B cell (primary cell): ENCODE measurements around the gene FBLN7. TPM values are rescaled to one million over a fixed set of nuclear protein-coding genes. Genes with fewer than 3 reads are reported as not detected.

ENCODE experiments used
- ATAC-seq: fragments of 200-7000 bp; cut with Tn5 transposase; one replicate; pipeline ENCODE4 v1.10.0; 2021; ENCODE audit warnings: low read depth, mild to moderate bottlenecking, moderate number of reproducible peaks, moderate library complexity
- CTCF ChIA-PET: fragments of 350-600 bp; sonication (Branson Sonifier 250); formaldehyde crosslinking; loops from one replicate; lab custom pipeline; 2021; ENCODE audit warnings: antibody characterized with exemption, inconsistent platforms; lab: Charles Lee
- POLR2A ChIA-PET: fragments of 350-600 bp; sonication (Branson Sonifier 250); formaldehyde crosslinking; loops from one replicate; lab custom pipeline; 2021; ENCODE audit warnings: antibody characterized with exemption; lab: Charles Lee
- DNase-seq: peaks from one replicate; pipeline ENCODE4 v3.0.0; 2013
- H2AFZ ChIP-seq: 2 replicates; pipeline ENCODE4 v1.6.1; 2012; ENCODE audit warnings: mild to moderate bottlenecking, low read depth, low read length; ENCODE audit not compliant: insufficient read depth, poor library complexity, severe bottlenecking
- H3K27ac ChIP-seq, 2 donors: 1 replicate in 1 of 2; 2 replicates in 1 of 2; pipeline ENCODE4 v1.5.1; 2012 to 2013; ENCODE audit warnings: low read length in 2 of 2, mild to moderate bottlenecking in 2 of 2, moderate library complexity in 1 of 2
- H3K27me3 ChIP-seq, 4 experiments: fragments of 200-600 bp in 1 of 4; sonication (generic) in 1 of 4; replicated peaks in 1 of 4; 1 replicate in 2 of 4; 2 replicates in 2 of 4; pipeline versions ENCODE4 v1.6.1 to v1.7.0; 2013 to 2016; ENCODE audit warnings: low read length in 3 of 4, mild to moderate bottlenecking in 2 of 4, mixed read lengths in 1 of 4, moderate library complexity in 1 of 4; ENCODE audit not compliant: insufficient read depth in 4 of 4, control insufficient read depth in 3 of 4; ENCODE audit errors: control extremely low read depth in 1 of 4
- H3K36me3 ChIP-seq, 2 experiments: replicated peaks in 1 of 2; 1 replicate in 1 of 2; 2 replicates in 1 of 2; pipeline versions ENCODE4 v1.6.1 to v1.7.1; 2013; ENCODE audit warnings: low read length in 1 of 2; ENCODE audit not compliant: insufficient read depth in 2 of 2, control insufficient read depth in 1 of 2; ENCODE audit errors: control extremely low read depth in 1 of 2, extremely low read depth in 1 of 2
- H3K4me1 ChIP-seq, 2 donors: fragments of 200-600 bp in 1 of 2; sonication (generic) in 1 of 2; 1 replicate in 1 of 2; 2 replicates in 1 of 2; pipeline versions ENCODE4 v1.5.1 to v1.6.1; 2013 to 2017; ENCODE audit warnings: low read length in 2 of 2; ENCODE audit not compliant: control insufficient read depth in 2 of 2, insufficient read depth in 2 of 2
- H3K4me2 ChIP-seq: replicated peaks from 2 replicates; pipeline ENCODE3; 2012; ENCODE audit warnings: mild to moderate bottlenecking, low read depth, low read length; ENCODE audit not compliant: poor library complexity, severe bottlenecking
- H3K4me3 ChIP-seq, 5 experiments: fragments of 200-600 bp in 1 of 5; sonication (generic) in 1 of 5; 1 replicate in 3 of 5; 2 replicates in 2 of 5; pipeline versions ENCODE4 v1.5.1 to v1.7.0; 2011 to 2016; ENCODE audit warnings: low read length in 4 of 5, mild to moderate bottlenecking in 4 of 5, low read depth in 2 of 5, control low read depth in 1 of 5, moderate library complexity in 1 of 5; ENCODE audit not compliant: insufficient read depth in 1 of 5; ENCODE audit errors: control extremely low read depth in 1 of 5, extremely low read depth in 1 of 5
- H3K79me2 ChIP-seq: fragments of 200-600 bp; sonication (generic); one replicate; pipeline ENCODE4 v1.6.0; 2016; ENCODE audit warnings: low read length; ENCODE audit not compliant: control insufficient read depth, insufficient read depth
- H3K9ac ChIP-seq: fragments of 200-600 bp; sonication (generic); 2 replicates; pipeline ENCODE4 v1.6.1; 2017; ENCODE audit warnings: mild to moderate bottlenecking, low read length, moderate library complexity
- H3K9me3 ChIP-seq, 3 donors: one replicate each; pipeline versions ENCODE4 v1.6.1 to v1.7.1; 2013; ENCODE audit warnings: low read length in 2 of 3; ENCODE audit not compliant: control insufficient read depth in 2 of 3, insufficient read depth in 1 of 3; ENCODE audit errors: control extremely low read depth in 1 of 3
- H4K20me1 ChIP-seq: 2 replicates; pipeline ENCODE4 v1.6.0; 2012; ENCODE audit warnings: mild to moderate bottlenecking, low read length; ENCODE audit not compliant: insufficient read depth, control insufficient read depth, poor library complexity, severe bottlenecking
- H3K27ac Mint-ChIP-seq: one replicate; pipeline ENCODE4 v1.8.0; 2021; ENCODE audit warnings: mixed read lengths
- H3K27me3 Mint-ChIP-seq: one replicate; pipeline ENCODE4 v1.8.0; 2021; ENCODE audit warnings: mixed read lengths
- H3K4me1 Mint-ChIP-seq: one replicate; pipeline ENCODE4 v1.8.0; 2021; ENCODE audit warnings: mixed read lengths
- H3K4me3 Mint-ChIP-seq: one replicate; pipeline ENCODE4 v1.8.0; 2021; ENCODE audit warnings: mixed read lengths
- H3K9me3 Mint-ChIP-seq: one replicate; pipeline ENCODE4 v1.8.0; 2022; ENCODE audit warnings: mixed read lengths; ENCODE audit not compliant: insufficient read depth
- CTCF ChIP-seq: fragments of 200-600 bp; IDR thresholded peaks from one replicate; pipeline ENCODE4 v1.8.0; 2022; ENCODE audit warnings: antibody characterized with exemption, mild to moderate bottlenecking
- EZH2 ChIP-seq: IDR thresholded peaks from 2 replicates; pipeline ENCODE4 v1.6.1; 2012; ENCODE audit warnings: borderline replicate concordance, low read depth, mild to moderate bottlenecking, moderate library complexity, low read length; ENCODE audit not compliant: insufficient read depth, poor library complexity, severe bottlenecking
- WGBS: methylation state at CpG from one replicate; pipeline ENCODE4 v1.1.5; 2013; ENCODE audit warnings: missing lambda C conversion rate; ENCODE audit not compliant: insufficient coverage; 5-methylcytosine and 5-hydroxymethylcytosine counted together
- intact Hi-C: fragments of 100-400 bp; cut with micrococcal nuclease; formaldehyde crosslinking; loops from one replicate; pipeline ENCODE4 v1.10.0; 2022
- polyA plus RNA-seq: library from polyadenylated mRNA; depleted of rRNA; stranded (reverse); fragments of >200 nt; gene quantifications from 2 replicates; pipeline ENCODE4 v1.2.3, GENCODE V29; 2012
- total RNA-seq, 2 donors: library from RNA; stranded (reverse); fragments of 120-200 nt in 1 of 2; gene quantifications; 1 replicate in 1 of 2; 2 replicates in 1 of 2; pipeline versions ENCODE4 v1.2.3 to v1.2.4, GENCODE V29; 2013 to 2022

The FBLN7 gene
- total and polyA plus RNA-seq, 2 donors (not counting 1 experiment from before 2014, with no cell fraction given), result 0.13 to 1.1 TPM

DNA sequence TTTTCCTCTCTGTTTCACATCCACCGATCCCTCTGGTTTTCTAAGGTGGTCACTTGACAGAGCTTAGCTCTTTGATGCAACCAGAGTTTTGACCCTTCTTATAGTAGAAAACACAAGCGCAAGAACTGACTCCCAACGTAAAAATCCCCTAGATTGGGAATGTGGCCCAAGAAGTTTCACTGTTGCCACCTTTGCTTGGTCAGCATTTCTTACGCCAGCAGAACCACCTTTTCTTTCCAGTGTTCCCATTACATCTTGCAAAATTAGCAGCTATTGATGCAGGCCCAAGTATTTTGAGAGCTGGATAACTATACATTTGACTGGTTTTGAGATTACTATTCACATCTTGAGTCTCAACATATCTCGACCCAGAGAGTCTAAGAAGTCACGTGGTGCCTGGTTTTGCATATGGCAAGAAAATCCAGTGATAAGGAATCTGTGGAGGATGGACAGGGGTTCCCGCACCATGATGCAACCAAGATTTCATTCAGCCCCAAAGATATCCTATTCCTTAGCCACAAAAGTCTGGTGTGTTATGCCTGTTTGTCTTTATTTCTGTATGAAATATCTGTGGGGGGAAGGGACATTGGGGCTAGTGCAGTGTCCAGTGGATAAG, 37.9 kb downstream of the FBLN7 start:
- H3K4me1 Mint-ChIP-seq, result no peaks in the 10 kb centered on the region
- ChIA-PET POLR2A (no interaction called here), CTCF (interaction anchor here (1.3 kb wide), 1 partner anchor 21 kb away, joined by 3 read pairs; no protein-coding TSS in a partner anchor)
- H3K4me3 ChIP-seq, result no peak overlapping the region
- no peak overlapping the region for H3K27ac ChIP-seq
- intact Hi-C loops, result no loop called here
- no peak overlapping the region for H3K9ac ChIP-seq
- TF ChIP-seq CTCF (no peak), EZH2 (no peak)
- H3K27me3 ChIP-seq, result peaks cover 0 to 13% (median 3%) of the 10 kb centered on the region in 4 experiments
- H3K4me2 ChIP-seq, result no peak overlapping the region
- no peaks in the 10 kb centered on the region for H4K20me1 ChIP-seq
- ATAC-seq, result no peak
- H3K27me3 Mint-ChIP-seq, result peaks cover 31% of the 10 kb centered on the region
- H3K79me2 ChIP-seq, result no peaks in the 10 kb centered on the region
- 97% methylated on average over 4 of the region's 7 CpGs for WGBS
- no peaks in the 10 kb centered on the region for H3K36me3 ChIP-seq
- H3K9me3 ChIP-seq, result peaks cover 0 to 3% (median 0%) of the 10 kb centered on the region in 3 donors
- H2AFZ ChIP-seq, result no peak overlapping the region
- no peaks in the 10 kb centered on the region for H3K4me1 ChIP-seq
- no peak overlapping the region for H3K27ac Mint-ChIP-seq
- no peak overlapping the region for H3K4me3 Mint-ChIP-seq
- no peak for DNase-seq
- peaks cover 5% of the 10 kb centered on the region for H3K9me3 Mint-ChIP-seq

DNA sequence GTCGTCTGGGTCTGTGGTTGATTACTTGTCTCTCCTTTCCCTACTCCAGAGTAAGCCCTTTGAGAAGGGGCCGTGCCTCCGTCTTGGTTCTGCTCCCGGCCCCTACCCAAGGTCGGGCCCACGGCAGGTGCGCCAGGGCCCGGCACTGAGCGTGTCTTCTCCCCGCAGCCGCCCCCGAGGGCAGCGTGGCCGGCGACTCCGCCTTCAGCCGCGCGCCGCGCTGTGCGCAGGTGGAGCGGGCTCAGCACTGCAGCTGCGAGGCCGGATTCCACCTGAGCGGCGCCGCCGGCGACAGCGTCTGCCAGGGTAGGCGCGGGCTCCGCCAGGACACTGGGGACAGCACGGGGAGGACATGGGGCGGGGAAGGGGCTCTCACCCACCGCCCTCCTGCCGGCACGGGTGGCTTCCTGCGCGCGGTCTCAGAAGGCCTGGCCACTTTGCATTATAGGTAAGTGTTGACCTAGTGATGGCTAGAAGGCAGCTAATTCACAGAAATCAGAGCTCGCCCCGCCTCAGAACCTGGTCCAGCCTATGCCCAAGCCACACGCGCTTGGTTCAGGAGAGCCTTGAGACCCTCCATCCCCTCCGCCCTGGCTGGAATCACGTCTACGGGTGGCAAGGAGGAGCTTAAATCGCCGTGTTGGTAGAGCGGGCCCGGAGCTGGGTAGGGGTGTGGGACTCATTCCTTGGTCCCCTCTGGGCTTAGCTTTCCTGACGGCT, 43.5 kb downstream of the FBLN7 start:
- peak overlapping the region; percentile 48 for H3K4me2 ChIP-seq
- no peaks in the 10 kb centered on the region for H3K4me1 ChIP-seq
- ChIA-PET CTCF (interaction anchor here (0.9 kb wide), 1 partner anchor 60 kb away, joined by 3 read pairs; no protein-coding TSS in a partner anchor), POLR2A (no interaction called here)
- no peaks in the 10 kb centered on the region for H3K36me3 ChIP-seq
- no peaks in the 10 kb centered on the region for H4K20me1 ChIP-seq
- Mint-ChIP-seq H3K4me3 (peak overlapping the region; percentile 2), H3K27me3 (peaks cover 36% of the 10 kb centered on the region), H3K4me1 (peaks cover 4% of the 10 kb centered on the region), H3K9me3 (peaks cover 5% of the 10 kb centered on the region), H3K27ac (no peak overlapping the region)
- no peak overlapping the region for H3K9ac ChIP-seq
- H3K9me3 ChIP-seq, result peaks cover 0 to 3% (median 0%) of the 10 kb centered on the region in 3 donors
- ATAC-seq (peak; percentile 49), DNase-seq (no peak)
- H3K27me3 ChIP-seq, result peaks cover 0 to 26% (median 5%) of the 10 kb centered on the region in 4 experiments
- peak overlapping the region; percentile 64 for H2AFZ ChIP-seq
- intact Hi-C loops, result no loop called here
- WGBS, result 34% methylated on average over 49 of the region's 54 CpGs
- H3K4me3 ChIP-seq, result no peak overlapping the region
- no peaks in the 10 kb centered on the region for H3K79me2 ChIP-seq
- H3K27ac ChIP-seq, result no peak overlapping the region
- TF ChIP-seq CTCF (no peak), EZH2 (no peak)
